ENCODE results near the gene GSN. TPM values are rescaled to one million over a fixed set of nuclear protein-coding genes. Genes with fewer than 3 reads are reported as not detected.

GSN gene
- total and polyA plus RNA-seq, 2 of the 13 experiments (the other 11 are each of a cell fraction or from before 2014, with no cell fraction given), result 294 to 307 TPM

- TF ChIP-seq ZFP62 (CRISPR knock-in tag; IDR thresholded peaks at IDR 0.05) (no peak), USF2 (IDR thresholded peaks at IDR 0.05; ENCODE audit: low read depth, low read length) (no peak), USF2 (CRISPR knock-in tag; IDR thresholded peaks at IDR 0.05; ENCODE audit: borderline replicate concordance) (no peak), ZNF652 (CRISPR knock-in tag; IDR thresholded peaks at IDR 0.05; ENCODE audit: borderline replicate concordance, low read depth) (no peak), THRA (CRISPR knock-in tag; IDR thresholded peaks at IDR 0.05; ENCODE audit: borderline replicate concordance) (peak; percentile 66; the same call in 1 of the 2 replicates), GMEB1 (CRISPR knock-in tag; IDR thresholded peaks at IDR 0.05; ENCODE audit: borderline replicate concordance) (no peak), RFXANK (CRISPR knock-in tag; IDR thresholded peaks at IDR 0.05) (no peak), ZNF367 (CRISPR knock-in tag; IDR thresholded peaks at IDR 0.05; ENCODE audit: borderline replicate concordance) (no peak), PRPF4 (IDR thresholded peaks at IDR 0.05; ENCODE audit: low read depth, low read length, poor library complexity, severe bottlenecking) (no peak), ZNF558 (CRISPR knock-in tag; IDR thresholded peaks at IDR 0.05; ENCODE audit: borderline replicate concordance) (no peak), ELF3 (CRISPR knock-in tag; IDR thresholded peaks at IDR 0.05) (peak; percentile 69), PATZ1 (CRISPR knock-in tag; IDR thresholded peaks at IDR 0.05) (peak; percentile 65; the same call in 1 of the 2 replicates), SNRNP70 (IDR thresholded peaks at IDR 0.05; ENCODE audit: low read depth, low read length) (no peak), BCLAF1 (IDR thresholded peaks at IDR 0.05) (no peak), ZNF207 (IDR thresholded peaks at IDR 0.05; ENCODE audit: borderline replicate concordance) (no peak), ZNF580 (CRISPR knock-in tag; IDR thresholded peaks at IDR 0.05; ENCODE audit: borderline replicate concordance, low read depth) (no peak)
- TF ChIP-seq, protein P1, sequence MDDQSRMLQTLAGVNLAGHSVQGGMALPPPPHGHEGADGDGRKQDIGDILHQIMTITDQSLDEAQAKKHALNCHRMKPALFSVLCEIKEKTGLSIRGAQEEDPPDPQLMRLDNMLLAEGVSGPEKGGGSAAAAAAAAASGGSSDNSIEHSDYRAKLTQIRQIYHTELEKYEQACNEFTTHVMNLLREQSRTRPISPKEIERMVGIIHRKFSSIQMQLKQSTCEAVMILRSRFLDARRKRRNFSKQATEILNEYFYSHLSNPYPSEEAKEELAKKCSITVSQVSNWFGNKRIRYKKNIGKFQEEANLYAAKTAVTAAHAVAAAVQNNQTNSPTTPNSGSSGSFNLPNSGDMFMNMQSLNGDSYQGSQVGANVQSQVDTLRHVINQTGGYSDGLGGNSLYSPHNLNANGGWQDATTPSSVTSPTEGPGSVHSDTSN (CRISPR knock-in tag; IDR thresholded peaks at IDR 0.05; ENCODE audit: borderline replicate concordance), result no peak
Measured at GRCh38 chr9:121286973-121287741, 19.2 kb downstream of the GSN start (continued).

All from HepG2 (cell line).